Jurkat, Clone E6-1 (cell line): ENCODE results near the gene CYTH1.
"Not testable (repeated sequence)": the region's sequence is repeated elsewhere in the genome, so short reads cannot be mapped to it uniquely, and the experiment has no call there.

ENCODE experiments used
- DNase-seq: peaks from one replicate; pipeline ENCODE4 v3.0.0-alpha.2; 2011; ENCODE audit warnings: low read depth, low spot score
- H3K4me3 ChIP-seq: 2 replicates; pipeline ENCODE4 v1.5.1; 2011; ENCODE audit warnings: mild to moderate bottlenecking, low read length, control low read depth, moderate library complexity

The CYTH1 gene

DNA sequence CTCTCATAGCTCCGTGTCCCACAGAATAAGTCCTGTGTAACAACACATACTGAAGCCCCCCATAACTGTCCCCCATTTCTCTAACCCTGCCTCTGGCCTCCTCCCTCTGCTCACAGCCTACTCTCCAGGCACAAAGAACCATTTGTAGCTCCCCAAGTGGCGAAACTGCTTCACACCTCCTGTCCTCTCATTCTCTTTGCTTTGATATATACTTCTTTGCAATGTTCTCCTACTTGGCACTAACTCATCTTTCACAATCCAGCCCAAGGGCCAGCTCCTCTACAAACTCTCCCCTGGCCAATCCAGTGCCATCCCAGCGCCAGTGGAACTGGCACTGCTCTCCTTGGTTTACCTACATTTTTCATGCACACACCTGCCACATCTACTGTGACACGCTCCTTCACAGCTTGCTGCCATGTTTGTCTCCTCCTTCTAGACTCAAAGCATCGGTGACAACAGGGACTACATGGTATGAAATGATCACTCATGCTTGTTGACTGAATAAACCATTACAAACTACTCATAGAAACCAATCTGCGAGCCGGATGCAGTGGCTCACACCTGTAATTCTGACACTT is 12.8 kb downstream of the CYTH1 start:
- H3K4me3 ChIP-seq, result no peak overlapping the region
- no peak for DNase-seq

DNA sequence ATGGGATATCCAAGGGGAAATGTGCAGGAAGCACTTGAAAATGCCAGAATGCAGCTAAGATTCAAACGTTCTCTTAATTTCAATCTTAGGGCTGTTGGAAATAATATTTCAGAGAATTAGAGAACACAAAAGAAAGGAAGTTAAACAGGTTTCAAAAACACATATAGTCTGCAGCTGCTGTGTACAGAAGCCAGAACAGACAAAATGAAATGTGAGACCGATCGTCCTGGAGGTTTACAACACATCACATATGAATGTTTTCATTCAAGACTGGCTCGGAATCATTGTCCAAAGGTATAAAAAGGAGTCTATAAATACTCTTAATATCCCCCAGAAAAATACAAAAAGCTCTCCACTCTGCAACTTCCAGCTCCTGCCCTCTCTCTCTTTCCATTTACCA is 14.3 kb downstream of the CYTH1 start:
- no peak for DNase-seq
- H3K4me3 ChIP-seq, result no peak overlapping the region

DNA sequence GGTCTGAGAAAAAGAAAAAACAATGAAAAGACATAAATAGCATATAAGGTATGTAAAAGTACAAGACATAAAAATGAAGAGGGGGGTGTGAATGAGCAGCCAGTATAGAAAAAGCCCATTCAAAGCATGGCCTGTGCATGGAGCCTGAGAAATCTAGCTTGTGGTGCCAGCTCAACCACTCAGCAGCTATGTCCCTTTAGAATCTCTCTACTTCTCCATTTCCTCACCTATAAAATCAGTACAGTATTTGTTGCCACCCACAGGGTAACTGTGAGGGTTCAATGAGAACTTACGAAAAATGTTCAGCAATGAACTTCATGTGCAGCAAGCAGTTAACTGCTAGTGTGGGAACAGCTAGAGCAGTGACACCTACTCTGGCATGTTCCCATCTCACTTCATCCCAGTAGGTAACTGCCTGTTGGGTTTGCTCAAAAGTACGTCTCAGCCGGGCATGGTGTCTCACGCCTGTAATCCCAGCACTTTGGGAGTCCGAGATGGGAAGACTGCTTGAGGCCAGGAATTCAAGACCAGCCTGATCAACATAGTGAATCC is 15.3 kb downstream of the CYTH1 start:
- no peak overlapping the region for H3K4me3 ChIP-seq
- no peak for DNase-seq

DNA sequence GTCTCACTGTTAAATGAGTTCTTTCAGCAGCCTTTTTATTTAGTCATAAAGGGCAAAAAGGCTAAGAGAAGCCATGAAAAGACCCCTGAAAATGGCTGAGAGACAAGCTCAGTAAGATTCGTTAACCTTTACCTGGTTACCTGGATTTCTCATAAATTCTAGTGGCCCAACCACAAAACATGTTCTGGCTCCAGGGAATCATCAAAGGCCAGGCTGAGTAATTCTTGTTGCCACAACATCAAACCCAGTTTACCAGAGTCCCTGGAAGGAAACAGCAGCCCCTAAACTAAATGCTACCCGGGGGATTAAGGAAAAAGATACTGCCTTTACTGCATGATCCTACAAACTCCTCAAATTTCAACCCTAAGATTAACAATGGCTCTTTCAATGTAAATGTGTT is 15.8 kb downstream of the CYTH1 start:
- DNase-seq, result no peak
- no peak overlapping the region for H3K4me3 ChIP-seq

DNA sequence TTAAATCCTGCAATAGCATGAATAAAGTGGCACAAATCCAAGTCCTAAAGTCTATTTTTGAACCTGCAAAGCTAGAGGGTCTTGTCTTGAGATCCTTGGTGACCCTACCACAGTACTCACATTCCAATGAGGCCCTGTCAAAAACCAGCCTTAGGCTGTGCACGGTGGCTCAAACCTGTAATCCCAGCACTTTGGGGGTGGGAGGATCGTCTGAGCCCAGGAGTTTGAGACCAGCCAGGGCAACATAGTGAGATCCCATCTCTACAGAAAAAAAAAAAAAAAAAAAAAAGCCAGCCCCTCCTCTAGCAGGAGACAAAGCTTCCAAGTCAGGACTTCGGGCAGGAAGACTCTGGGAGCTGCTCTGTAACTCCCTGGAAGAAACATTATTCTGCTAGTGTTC is 16.3 kb downstream of the CYTH1 start:
- no peak for DNase-seq

DNA sequence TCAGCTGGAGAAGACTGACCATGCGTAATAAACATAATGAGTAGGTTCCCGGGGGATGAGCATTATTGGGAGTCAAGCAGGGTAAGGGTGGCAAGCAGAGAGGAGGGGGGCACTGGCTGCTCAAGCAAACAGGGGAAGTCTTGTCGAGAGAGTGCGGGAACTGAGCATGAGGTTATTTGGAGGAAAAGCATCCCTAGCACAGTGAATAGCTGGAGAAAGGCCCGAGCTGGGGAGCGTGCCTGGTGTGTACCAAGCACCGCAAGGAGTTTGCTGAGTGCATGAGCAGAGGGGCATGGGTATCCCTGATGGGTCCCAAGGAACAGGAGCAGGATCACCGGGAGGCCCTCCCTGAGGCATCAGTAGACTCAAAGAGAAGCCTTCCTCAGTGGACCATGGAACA is 17.2 kb downstream of the CYTH1 start:
- DNase-seq, result no peak

More for the DNA sequence above, 16.3 kb downstream of the CYTH1 start:
- H3K4me3 ChIP-seq, result no peak overlapping the region

DNA sequence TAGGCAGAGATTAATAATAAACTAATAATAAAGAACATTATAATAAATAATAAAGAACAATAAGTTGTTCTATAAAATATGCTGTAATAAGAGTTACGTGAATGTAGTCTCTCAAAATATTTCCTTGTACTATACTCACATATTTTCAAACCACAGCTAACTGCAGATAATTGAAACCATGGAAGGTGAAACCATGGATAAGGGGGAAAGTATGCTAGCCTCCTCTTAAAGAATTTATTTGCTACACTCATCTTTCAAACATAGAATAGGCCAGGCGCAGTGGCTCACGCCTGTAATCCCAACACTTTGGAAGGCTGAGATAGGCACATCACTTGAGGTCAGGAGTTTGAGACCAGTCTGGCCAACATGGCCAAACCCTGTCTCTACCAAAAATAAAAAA is 18.5 kb downstream of the CYTH1 start:
- no peak for DNase-seq

More for the DNA sequence above, 17.2 kb downstream of the CYTH1 start:
- no peak overlapping the region for H3K4me3 ChIP-seq

DNA sequence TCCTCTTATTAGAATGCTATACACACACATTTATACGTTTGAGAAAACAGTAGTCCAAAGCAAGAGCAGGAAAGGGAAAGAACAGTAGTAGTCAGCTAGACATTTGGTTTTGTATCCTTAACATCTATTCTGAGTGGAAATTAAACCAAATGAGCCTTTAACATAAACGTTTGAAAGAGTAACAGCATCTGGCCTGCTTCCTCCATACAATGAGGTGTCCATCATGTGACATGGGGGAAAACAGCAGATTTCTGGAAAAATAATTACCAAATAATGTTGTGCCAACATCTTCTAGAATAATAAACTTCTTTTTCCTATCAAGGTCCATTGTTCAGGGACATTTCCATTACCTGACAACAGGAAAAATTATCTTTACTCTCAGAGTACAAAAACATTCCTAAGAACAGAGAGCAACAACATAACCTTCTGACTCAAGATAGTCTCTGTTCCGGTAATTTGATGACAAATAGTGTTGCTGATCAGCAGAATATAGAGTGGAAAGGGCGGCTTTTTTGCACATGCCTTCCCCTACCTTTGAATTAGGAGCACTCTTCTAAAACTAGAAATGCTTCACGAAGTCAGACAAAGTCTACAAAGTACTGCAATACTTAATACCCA is 20.2 kb downstream of the CYTH1 start:
- no peak overlapping the region for H3K4me3 ChIP-seq
- no peak for DNase-seq

More for the DNA sequence above, 18.5 kb downstream of the CYTH1 start:
- no peak overlapping the region for H3K4me3 ChIP-seq

DNA sequence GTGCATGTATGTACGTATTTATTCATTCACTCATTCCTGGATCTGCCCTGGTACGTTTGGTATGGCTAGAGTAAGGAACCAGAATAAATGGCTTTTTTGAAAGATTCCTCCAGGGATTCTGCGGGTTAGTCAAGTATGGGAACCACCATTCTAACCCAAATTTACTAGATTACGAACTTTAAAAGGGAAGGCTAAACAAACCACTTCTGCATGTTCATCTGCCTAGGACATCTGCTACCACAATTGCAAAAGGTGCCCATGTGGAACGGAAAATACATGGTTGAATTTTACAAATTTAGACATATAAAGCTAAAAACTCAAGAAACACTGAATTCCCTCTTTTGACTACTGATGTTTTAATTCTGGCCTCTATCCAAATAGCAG is 22.1 kb downstream of the CYTH1 start:
- no peak for DNase-seq
- peak overlapping the region; percentile 25 for H3K4me3 ChIP-seq

DNA sequence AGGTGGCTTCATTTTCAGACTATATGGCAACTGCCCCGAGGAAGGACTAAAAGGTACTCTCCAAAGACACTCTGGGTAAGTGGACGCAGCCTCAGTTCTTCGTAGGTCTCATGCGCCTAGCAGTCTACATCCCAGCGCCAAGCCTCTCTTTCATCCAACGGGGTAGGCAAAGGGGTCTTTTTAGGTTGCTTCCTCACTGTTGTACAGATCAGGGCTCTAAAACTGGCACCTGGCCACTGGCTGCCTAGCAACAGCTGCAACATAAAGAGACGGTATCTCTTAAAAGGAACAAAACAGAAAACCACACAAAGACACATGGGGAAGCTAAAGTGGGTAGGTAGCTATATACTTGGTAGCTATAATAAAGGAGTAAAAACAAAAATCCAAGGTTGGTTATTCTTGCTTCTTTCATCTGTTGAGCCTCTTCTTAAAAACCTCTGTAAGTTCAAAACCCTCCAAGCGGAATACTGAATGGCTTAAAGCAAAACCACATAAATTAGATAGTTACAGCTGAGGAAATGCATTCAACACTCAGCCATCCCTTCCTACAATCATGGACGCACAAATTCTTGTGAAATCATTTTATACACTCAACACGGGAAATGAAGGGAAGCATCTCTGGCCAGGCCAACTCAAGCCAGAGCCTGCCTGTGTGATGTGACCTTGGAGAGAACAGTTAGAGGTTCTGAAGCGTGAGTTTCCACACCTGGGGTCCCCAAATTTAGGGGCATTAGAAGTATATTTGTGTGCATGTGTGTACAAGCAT is 22.7 kb downstream of the CYTH1 start:
- H3K4me3 ChIP-seq, result peak overlapping the region; percentile 30
- DNase-seq, result peak; percentile 97

DNA sequence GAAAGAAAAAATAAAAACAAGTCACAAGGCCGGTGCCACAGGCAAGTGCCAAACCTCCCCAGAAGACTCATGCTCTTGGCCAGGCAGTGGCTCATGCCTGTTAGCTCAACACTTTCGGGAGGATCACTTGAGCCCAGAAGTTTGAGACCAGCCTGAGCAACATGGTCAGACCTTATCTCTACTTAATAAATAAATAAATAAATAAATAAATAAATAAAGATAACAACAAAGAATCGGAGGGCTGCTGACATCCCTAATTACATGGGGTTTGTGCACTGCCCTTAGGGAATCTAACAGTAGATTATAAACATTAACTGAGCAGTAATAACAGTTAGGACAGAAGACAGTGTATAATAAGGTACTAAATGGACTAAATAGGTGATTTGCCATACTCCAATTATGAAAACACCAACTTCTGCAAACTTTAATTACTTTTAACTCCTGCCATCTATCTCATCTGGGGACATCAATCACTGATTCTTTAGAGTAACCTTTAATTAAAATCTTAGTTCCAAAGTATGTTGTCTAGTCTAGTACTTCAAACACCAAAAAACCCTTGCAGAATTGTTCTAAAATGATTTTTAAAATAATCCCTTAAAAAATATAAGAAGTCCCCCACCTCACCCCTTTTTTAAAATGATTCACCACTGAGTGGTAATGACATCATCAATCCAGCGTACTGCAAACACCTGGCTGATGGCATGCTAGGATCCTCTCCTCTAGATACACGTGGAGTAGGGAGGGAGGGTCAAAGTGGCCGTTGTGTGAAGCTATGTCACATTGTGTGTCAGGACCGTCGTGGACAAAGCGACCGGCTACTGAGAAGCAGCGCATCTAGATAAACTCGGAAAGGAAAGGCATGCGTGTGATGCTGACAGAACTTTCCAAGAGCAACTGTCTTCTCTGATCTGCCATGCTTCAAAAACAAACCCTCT is 28.5 kb downstream of the CYTH1 start:
- no peak overlapping the region for H3K4me3 ChIP-seq
- DNase-seq, result no peak

DNA sequence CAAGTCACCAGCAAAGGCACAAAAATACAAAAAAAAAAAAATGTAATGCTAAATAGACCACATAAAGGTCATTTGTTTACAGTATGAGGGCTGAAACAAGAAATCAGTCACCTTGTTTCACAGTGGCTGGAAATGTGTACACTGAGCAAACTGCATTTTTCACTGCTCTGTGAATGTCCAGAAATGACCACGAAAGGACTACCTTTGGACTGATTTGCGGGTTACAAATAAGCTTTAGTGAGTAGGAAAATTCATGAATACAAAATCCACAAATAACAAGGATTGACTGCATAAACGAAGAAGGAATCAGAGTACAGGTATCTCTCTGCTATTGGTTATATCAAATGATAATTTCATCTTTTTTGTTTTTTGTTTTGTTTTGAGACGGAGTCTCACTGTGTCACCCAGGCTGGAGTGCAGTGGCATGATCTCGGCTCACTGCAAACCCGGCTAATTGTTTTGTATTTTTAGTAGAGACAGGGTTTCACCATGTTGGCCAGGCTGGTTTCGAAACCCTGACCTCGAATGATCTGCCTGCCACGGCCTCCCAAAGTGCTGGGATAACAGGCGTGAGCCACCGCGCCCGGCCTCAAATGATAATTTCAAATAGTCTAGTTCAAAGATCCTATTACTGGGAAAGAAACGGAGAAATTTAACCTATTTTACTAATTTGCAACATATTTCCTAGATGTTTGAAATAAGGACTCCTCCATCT is 30.5 kb downstream of the CYTH1 start:
- DNase-seq, result no peak
- no peak overlapping the region for H3K4me3 ChIP-seq

DNA sequence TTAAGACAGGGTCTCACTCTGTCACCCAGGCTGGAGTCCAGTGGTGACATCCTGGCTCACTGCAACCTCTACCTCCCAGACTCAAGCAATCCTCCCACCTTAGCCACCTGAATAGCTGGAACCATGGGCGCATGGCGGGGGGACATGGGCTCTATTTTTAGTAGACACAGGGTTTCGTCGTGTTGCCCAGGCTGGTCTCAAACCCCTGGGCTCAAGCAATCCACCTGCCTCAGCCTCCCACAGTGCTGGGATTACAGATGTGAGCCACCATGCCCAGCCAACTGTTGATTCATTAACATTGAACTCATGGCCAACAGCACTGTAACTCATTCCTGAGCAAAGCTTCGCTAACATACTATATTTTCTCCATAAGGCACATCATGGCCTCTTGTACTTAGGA is 31.1 kb downstream of the CYTH1 start:
- not testable (repeated sequence) for H3K4me3 ChIP-seq, DNase-seq

DNA sequence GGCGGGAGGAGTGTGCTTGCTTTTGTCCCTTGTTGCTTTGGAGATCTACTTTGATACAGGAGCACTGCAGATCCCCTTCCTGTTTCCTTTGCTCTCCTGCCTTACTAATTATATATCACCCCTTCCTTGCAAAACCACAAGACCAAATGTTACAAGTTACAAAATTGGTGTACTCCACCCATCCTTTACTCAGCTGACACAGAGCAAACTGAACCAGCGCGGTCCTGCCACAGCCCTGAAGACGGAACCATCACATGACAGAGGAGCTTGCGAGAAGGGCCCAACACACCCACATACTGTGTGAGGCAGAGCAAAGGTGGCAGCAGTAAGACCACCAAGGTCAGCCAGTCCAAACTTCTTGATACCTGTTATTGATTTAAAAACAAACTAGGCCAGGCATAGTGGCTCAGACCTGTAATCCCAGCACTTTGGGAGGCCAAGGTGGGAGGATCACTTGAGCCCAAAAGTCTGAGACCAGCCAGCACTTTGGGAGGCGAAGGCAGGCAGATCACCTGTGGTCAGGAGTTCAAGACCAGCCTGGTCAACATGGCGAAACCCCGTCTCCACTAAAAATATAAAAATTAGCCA is 33.2 kb downstream of the CYTH1 start:
- peak; percentile 95 for DNase-seq
- peak overlapping the region; percentile 27 for H3K4me3 ChIP-seq

DNA sequence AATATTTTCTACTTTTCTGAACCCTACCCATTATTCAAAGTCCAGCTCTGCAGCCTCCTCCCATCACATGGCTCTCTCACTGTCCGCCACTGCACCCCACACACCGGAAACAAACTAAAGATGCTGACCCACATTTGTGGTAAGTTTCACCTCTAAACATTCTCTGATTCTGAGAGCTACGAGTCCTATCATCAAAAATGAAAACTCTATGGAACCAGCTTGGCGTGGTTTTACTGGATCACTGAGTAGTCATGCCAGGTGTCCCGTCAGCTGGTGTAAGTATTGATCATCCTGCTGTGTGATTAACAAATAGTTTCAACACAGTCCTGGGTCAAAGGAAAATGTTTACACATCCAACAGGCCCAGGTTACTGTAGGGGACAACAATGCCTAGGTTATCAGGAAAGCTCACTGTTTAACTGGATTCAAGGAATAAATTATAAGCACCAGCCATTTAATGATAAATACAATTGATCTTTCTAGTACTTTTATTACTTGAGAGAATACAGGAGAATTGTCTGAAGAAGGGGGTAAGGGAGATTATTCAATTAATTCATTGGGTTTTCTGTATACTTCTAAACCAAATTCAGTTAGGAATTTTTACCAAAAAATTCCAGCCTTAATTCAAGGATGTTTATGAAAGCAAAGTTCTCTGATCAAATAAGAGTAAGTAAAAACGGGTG is 33.9 kb downstream of the CYTH1 start:
- no peak for DNase-seq
- H3K4me3 ChIP-seq, result peak overlapping the region; percentile 27

DNA sequence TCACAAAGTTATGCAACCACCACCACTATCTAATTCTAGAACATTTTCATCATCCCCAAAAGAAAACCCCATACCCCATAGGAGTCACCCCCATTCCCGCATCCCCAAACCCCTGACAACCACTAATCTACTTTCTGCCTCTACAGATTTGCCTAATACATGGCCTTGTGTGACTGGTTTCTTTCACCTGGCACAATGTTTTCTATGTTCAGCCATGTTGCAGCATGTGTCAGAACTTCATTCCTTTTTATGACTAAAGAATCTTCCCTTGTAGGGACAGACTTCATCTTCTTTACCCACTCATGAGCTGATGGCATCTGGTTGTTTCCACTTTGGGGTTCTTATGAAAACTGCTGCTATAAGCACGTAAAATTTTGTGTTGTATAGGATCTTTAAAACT is 34.6 kb downstream of the CYTH1 start:
- peak overlapping the region; percentile 27; the same call in 1 of the 2 replicates for H3K4me3 ChIP-seq

DNA sequence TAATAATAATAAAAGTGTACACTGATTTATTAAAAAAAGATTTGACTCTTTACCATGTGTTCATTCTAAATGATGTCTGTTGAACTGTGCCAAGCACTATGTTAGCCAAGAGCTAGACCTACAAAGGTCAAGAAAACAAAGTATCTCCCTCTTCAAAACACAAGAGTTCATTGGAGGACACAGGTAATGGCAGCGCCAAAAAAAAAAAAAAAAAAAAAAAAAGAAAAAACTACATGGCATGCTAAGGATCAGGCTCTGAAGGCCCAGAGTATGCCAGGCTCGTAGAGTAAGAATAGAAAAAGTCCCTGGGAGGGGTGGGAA is 35.2 kb downstream of the CYTH1 start:
- DNase-seq, result no peak
- no peak overlapping the region for H3K4me3 ChIP-seq

More for the DNA sequence above, 34.6 kb downstream of the CYTH1 start:
- no peak for DNase-seq
